ENCODE data around the gene URM1.

The URM1 gene

GRCh38 chr9:128349125-128349524 is 22.0 kb upstream of the URM1 start:
- DNase-seq (ENCODE audit: low spot score), result no peak

GRCh38 chr9:128349772-128350171 is 21.4 kb upstream of the URM1 start:
- DNase-seq (ENCODE audit: low spot score), result no peak

GRCh38 chr9:128355451-128355850 is 15.7 kb upstream of the URM1 start:
- DNase-seq (ENCODE audit: low spot score), result no peak

DNA sequence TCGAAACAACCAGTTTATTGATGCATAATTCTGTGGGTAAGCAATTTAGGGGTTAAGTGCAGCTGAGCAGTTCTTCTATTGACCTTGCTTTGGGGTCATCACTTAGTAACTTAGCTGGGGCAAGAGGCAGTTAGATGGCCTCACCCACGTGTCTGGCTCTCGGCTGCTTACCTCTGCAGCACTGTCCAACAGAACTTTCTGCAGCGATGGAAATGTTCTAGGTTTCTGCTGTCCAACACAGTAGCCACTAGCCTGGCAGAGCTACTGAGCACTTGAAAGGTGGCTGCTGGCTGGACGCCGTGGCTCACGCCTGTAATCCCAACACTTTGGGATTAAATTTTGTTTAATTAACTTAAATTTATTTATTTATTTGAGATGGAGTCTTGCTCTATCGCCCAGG is 13.1 kb upstream of the URM1 start:
- DNase-seq (ENCODE audit: low spot score), result no peak

- no peak for DNase-seq (ENCODE audit: low spot score)
Observed at GRCh38 chr9:128358861-128359260, 12.3 kb upstream of the URM1 start.

DNA sequence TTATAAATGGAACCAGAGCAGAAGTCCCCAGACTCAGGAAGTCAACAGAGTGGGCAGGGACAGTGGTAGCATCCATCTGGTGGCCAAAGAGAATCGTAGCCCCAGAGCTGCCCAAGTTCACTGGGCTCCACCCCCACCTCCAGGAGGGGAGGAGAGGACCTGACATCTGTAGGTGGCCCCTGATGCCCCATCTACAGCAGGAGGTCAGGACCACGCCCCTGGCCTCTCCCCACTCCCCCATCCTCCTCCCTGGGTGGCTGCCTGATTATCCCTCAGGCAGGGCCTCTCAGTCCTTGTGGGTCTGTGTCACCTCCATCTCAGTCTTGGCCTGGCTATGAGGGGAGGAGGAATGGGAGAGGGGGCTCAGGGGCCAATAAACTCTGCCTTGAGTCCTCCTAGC is 10.3 kb upstream of the URM1 start:
- DNase-seq (ENCODE audit: low spot score), result no peak

- DNase-seq (ENCODE audit: low spot score), result no peak
Observed at GRCh38 chr9:128361296-128361985, 9.7 kb upstream of the URM1 start.

DNA sequence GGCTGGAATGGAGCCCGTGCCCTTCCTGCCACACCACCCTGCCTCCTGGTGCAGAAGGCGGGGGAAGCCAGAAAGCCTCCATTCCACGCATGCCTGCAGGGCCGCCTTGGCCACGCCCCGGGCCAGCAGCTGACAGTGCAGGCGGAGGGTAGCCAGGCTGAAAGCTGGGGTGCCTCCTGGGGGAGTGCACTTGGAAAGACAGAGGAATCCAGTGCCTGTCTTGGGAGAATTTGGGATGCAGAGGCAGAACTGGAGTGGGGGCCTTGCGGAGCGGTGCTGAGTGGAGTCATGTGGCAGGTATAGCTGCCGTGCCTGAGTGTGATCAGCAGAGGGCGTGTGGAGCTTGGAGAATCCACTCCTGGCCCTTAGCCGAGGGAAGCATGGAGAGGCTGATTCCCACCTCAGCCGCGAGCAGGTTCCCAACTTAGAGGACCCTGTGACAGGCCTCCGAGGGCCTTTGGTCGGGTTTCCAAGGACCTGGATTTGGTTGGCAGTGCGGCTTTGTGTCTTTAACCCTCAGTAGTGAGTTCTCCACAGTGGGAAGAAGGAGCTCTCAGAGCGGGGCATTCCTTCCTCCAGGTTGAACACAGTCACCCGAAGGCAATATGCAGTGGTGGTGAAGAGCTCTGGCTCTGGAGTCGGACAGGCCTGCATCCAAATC is 9.1 kb upstream of the URM1 start:
- peak; percentile 95 for DNase-seq (ENCODE audit: low spot score)

DNA sequence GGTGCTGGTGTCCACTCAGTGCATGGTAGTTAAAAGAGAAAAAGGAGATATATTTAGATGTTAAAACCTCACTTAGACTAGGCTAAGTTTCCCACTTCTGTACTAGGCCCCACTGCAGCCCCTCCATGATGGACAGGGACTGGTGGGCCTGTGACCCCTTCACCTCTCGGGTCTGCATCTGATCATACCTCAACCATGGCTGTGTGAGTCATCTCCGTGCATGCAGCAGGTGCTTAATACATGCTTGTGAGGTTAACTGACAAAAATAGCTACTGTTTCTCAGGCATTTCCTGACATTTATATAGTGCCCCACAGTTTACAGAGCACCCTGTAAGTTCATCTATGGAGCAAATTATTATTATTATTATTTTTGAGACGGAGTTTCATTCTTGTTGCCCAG is 8.4 kb upstream of the URM1 start:
- DNase-seq (ENCODE audit: low spot score), result no peak

DNA sequence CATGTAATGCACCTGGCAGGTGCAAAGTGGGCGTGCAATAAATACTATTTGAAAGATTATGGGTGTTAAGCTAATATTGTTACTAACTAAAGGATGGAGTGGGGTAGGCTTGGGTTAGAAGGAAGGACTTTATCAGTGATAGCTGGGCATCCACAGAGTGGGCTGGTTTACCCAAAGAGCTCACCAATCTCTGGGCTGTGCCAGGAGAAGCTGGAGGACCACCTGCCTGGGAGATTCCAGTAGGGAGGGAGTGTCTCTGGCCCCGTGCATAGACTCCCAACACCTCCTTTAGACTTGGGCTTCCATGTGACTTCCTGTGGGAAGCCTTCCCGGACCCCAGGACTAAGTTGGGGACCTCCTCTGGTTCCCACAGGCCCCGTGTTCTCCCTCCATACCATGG is 5.6 kb upstream of the URM1 start:
- DNase-seq (ENCODE audit: low spot score), result no peak

DNA sequence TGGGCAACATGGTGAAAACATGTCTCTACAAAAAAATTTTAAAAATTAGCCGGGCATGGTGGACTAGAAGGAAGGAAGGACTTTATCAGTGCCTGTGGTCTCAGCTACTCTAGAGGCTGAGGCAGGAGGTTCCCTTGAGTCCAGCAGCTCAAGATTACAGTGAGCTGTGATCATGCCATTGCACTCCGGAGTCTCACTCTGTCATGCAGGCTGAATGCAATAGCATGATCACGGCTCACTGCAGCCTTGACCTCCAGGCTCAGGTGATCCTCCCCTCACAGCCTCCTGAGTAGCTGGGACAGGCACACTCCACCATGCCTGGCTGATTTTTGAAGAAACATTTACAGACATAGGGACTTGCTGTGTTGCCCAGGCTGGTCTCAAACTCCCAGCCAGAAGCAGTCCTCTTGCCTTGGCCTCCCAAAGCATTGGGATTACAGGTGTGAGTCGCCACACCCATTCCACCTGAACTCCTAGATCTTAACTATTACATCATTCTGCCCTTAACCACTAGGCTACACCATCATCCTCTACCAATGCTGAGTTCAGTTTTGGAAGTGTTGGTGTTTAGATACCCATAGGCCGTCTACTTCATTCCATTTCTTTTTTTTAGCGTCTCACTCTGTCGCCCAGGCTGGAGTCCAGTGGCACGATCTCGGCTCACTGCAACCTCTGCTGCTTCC is 2.0 kb upstream of the URM1 start:
- no peak for DNase-seq (ENCODE audit: low spot score)

DNA sequence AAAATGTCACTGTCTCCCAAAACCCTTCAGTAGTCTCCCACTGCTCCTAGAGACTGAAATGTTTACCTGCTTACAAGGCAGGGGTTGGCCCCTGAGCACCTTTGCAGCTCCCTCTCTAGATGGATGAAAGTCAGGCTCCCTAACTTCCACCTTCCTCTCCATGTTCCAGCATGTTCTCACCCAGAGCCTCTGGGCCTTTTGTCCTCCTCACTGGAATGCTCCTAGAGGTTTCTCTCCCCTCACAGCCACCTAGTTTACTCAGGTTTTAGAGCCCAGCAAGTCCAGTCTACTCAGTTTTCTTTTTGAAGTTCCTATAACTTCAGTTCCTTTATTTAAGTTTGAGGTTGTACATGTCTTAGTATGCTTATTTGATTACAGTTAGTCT is 815 bp upstream of the URM1 start:
- peak; percentile 29 for DNase-seq (ENCODE audit: low spot score)

- DNase-seq (ENCODE audit: low spot score), result no peak
Observed at GRCh38 chr9:128371630-128372117, 500 bp downstream of the URM1 start.

DNA sequence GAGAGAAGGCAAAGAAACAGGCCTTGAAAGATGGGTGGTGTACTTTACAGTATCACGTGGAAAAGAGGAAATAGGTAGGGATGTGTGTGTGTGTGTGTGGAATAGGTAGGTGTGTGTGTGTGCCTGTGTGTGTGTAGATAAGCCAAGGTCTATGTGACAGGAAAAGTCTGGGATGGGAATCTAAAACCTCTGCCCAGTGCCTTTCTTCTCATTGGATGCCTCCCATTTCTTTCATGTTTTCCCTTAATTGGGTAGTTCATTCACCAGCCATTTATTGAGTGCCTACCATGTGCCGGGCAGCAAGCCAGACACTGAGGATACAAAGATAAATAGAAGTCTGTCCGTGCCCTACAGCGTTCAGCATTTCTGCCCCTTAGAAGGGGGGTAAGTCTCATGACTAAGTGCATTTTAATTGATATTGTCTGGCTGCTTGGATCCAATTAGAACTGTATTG is 1.0 kb downstream of the URM1 start:
- DNase-seq (ENCODE audit: low spot score), result no peak

GRCh38 chr9:128372784-128373183 is 1.6 kb downstream of the URM1 start:
- DNase-seq (ENCODE audit: low spot score), result no peak

DNA sequence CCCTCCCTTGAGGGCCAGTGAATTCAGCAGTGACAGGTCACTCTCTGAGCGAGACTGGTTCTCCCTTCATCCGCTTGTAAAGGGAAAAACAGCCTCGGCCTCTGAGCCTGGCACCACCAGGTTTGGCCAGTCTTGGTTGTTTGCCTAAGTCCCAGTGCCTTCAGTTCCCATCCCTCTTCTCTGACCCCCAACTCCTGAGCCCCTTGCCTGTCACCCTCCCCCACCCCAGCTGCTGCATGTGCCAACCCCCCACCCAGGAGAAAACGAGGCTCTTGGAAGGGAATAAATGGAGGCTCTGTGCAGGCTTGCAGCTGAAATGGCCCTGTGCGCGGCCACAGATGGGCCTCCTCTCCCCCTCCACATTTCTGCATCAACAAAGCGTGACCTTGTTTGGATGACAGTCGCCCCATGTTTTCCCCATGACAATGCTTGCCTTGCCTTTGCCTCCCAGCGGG is 3.1 kb downstream of the URM1 start:
- DNase-seq (ENCODE audit: low spot score), result no peak

- no peak for DNase-seq (ENCODE audit: low spot score)
Observed at GRCh38 chr9:128375865-128376264, 4.7 kb downstream of the URM1 start.

- DNase-seq (ENCODE audit: low spot score), result no peak
Observed at GRCh38 chr9:128382261-128382660, 11.1 kb downstream of the URM1 start.

DNA sequence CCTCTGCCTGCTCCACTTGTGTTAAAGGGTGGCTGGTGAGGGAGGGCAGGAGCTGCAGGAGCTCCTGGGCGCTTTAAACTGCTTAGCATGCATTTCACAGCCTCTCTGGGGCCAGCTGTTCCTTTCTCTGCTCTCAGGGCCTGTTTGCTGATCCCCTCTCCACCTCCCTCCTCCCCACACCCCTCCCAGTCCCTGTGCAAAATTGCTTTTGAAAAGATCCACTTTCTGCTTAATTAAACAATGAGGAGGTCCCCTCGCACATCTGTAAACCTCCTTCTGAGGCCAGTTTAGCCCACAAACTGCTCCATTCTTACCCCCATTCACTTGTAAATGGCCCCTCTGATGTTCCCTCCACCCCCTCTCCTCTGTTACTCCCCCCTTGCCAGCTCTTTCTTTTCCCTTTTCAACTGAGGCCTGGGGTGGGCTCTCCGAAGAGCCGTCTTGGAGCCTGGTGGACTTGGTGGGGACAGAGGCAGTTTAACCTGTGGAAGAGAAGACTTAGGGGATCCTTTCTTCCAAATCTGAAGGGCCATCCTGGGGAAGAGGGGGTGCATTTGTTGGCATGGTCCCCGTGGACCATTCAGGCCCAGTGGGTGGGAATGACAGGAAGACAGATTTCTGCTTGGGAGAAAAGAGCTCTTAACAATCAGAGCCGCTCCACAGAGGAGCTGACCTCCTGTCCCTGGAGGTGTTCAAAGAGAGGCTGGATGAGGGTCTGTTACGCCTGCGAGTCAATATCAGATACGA is 12.0 kb downstream of the URM1 start:
- DNase-seq (ENCODE audit: low spot score), result no peak

DNA sequence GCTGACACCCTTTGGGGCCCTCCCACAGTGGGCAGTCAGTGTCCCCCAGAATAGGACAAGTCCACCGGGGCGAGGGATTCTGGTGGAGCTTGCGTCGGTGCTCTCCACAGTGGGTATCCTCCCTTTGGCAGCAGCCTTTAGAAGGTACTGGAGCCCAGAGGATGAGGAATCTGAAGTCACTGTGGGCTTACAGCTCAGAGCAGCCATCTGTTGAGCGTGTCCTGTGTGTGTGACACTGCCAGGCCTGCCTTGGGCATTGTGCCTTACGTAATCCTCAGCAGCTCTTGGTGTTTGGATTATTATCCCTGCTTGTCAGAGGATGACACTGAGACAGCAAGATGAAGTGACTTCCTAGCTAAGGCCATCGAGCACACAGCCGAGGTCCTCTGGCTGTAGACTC is 12.6 kb downstream of the URM1 start:
- no peak for DNase-seq (ENCODE audit: low spot score)

DNA sequence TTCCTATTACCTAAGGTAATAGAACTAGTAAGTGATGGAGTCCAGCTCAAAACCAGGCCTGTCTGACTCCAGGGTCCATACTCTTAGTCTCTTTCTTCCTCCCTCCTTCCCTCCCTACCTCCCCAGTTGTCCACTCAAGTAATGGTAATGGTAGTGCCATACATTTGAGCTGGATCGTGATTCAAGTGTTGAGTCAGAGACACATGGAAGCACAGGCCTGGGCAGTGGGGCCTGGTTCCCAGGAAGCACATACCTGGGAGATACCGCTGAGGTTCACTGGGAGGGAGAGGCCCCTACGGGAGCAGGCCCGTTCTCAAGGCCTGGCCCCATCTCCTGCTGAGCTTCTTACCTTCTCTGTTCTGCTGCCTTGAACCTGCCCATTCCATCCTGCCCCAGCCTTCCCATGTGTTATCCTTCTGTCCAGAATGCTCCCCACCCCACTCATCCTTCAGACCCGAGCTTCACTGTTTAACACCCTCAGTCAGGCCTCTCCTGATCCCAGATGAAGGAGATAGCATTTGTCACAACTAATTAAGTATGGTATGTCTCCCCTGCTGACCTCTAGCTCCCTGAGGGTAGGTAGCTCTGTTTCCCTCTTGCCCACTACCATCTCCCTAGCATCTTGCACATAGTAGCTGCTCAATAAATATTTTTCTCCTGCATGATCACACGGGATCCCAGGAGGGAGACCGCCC is 13.8 kb downstream of the URM1 start:
- DNase-seq (ENCODE audit: low spot score), result no peak

Data from GM03348 (cell line).